Stimulated activated naive CD4-positive, alpha-beta T cell (primary cell): ENCODE data around the gene ARHGAP11A.

Source experiments
- DNase-seq, 6 experiments: peaks; one replicate each; lab custom pipeline; 2025; lab: John Stamatoyannopoulos, UW

ARHGAP11A gene

DNA sequence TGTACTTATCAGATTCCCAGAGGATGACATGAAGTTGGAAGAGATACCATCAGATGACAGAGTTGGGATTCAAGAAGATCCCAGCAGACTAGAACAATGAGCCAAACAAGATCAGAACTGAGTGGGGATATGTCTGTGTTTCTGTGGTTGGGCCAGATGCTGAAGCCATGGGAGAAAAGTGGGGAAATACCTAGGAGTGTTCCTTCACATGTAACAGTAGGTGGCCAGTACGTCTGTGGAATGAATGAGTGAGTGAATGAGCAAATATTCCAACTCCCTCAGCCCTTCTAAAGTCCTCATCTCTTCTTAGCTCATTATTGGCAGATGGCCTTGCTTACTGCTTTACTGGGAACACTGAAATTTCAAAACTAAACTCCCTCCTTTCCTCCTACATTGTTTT lies 70.3 kb downstream of the ARHGAP11A start:
- no peak for DNase-seq

DNA sequence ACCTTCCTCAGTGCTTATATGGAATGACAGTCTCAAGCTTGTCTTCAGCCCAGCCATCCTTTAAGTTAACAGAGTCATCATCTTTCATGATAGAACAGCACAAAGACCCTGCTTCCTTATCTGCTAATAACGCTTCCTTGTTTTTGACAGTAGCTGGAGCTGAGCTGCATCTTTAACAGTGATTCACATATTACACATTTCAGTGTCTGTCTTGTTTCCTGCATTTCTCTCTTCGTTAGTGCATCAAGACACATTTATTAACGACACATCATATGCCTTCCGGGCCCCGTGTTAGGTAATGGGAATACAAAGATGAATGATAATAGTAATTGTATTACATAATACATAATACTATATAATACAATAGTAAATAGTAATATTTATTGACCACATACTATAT lies 72.3 kb downstream of the ARHGAP11A start:
- DNase-seq, result no peak

DNA sequence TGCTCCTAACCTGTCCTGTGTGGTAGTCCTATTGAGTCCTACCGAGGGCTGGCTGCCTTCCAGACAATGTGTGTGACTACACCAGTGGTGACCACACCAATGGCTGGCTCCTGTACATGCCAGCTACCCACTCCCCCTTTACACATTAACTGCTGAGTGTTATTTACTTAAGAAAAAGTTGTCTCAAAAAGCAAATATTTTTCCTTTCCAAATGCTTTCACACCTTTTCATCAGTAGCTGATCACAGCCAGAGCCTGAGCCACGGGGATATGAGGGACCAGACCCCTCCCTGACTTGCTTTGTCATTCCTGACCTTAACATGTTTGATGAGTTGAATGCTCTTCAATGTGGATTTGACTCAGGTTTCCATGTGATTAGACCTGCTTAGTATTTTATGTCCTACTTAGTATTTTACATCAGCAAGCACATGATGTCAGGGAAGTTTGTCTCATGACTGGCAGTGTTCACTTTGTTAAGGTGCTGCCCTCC lies 72.9 kb downstream of the ARHGAP11A start:
- DNase-seq, result no peak
